Measurements from ENCODE around the gene PHF5A. TPM values are rescaled to one million over a fixed set of nuclear protein-coding genes. Genes with fewer than 3 reads are reported as not detected.

Gene PHF5A
- total and polyA plus RNA-seq, 3 donors from 2014 or later, result 33.7 to 42.8 (median 35.1) TPM

GRCh38 chr22:41513391-41513790 lies 44.9 kb upstream of the PHF5A start:
- Histone ChIP-seq H3K27me3 (no peaks in the 10 kb centered on the region), H3K4me1 (peaks cover 30% of the 10 kb centered on the region), H3K4me3 (no peak overlapping the region), H3K9me3 (no peaks in the 10 kb centered on the region), H3K27ac (peak overlapping the region in 1 of 2 donors; percentile 8), H3K36me3 (ENCODE audit: low read depth, missing control alignments) (no peaks in the 10 kb centered on the region)
- WGBS, 2 donors, result 53 to 69% methylated on average over 5 of the region's 5 CpGs
- DNase-seq, result no peak
- no peak for TF ChIP-seq POLR2A (IDR thresholded peaks at IDR 0.05)
- no peak for TF ChIP-seq CTCF (IDR thresholded peaks at IDR 0.05)
- intact Hi-C loops (cut with DNase I; ENCODE audit: low total_unique reads), result no loop called here

GRCh38 chr22:41512421-41513194 lies 44.1 kb upstream of the PHF5A start:
- no peak for TF ChIP-seq CTCF (IDR thresholded peaks at IDR 0.05)
- TF ChIP-seq POLR2A (IDR thresholded peaks at IDR 0.05), result no peak
- Histone ChIP-seq H3K4me1 (peaks cover 31% of the 10 kb centered on the region), H3K27ac (peak overlapping the region in 1 of 2 donors; percentile 41), H3K4me3 (no peak overlapping the region), H3K27me3 (no peaks in the 10 kb centered on the region), H3K9me3 (no peaks in the 10 kb centered on the region), H3K36me3 (ENCODE audit: low read depth, missing control alignments) (no peaks in the 10 kb centered on the region)
- WGBS, 2 donors, result 65 to 81% methylated on average over 11 to 17 of the region's 17 CpGs
- peak; percentile 59 for DNase-seq
- intact Hi-C loops (cut with DNase I; ENCODE audit: low total_unique reads), result no loop called here

GRCh38 chr22:41511521-41511968 lies 43.1 kb upstream of the PHF5A start:
- intact Hi-C loops (cut with DNase I; ENCODE audit: low total_unique reads), result no loop called here
- H3K4me1 ChIP-seq, result peaks cover 31% of the 10 kb centered on the region

GRCh38 chr22:41508770-41509170 lies 40.3 kb upstream of the PHF5A start:
- no peak overlapping the region for H3K4me3 ChIP-seq
- no peaks in the 10 kb centered on the region for H3K27me3 ChIP-seq
- H3K36me3 ChIP-seq (ENCODE audit: low read depth, missing control alignments), result no peaks in the 10 kb centered on the region
- intact Hi-C loops (cut with DNase I; ENCODE audit: low total_unique reads), result no loop called here
- 57 to 80% methylated on average over 1 to 12 of the region's 12 CpGs for WGBS, 2 donors
- H3K4me1 ChIP-seq, result peaks cover 31% of the 10 kb centered on the region
- DNase-seq, result no peak
- H3K27ac ChIP-seq, result peak overlapping the region in 1 of 2 donors; percentile 18
- TF ChIP-seq POLR2A (IDR thresholded peaks at IDR 0.05) (no peak), CTCF (IDR thresholded peaks at IDR 0.05) (peak in 1 of 3 experiments; percentile 17)
- H3K9me3 ChIP-seq, result no peaks in the 10 kb centered on the region

More at GRCh38 chr22:41511521-41511968, 43.1 kb upstream of the PHF5A start:
- no peak overlapping the region for H3K4me3 ChIP-seq
- peak overlapping the region in 1 of 2 donors; percentile 33 for H3K27ac ChIP-seq
- no peaks in the 10 kb centered on the region for H3K27me3 ChIP-seq
- no peaks in the 10 kb centered on the region for H3K9me3 ChIP-seq
- 79 to 86% methylated on average over 2 of the region's 2 CpGs for WGBS, 2 donors
- H3K36me3 ChIP-seq (ENCODE audit: low read depth, missing control alignments), result no peaks in the 10 kb centered on the region
- TF ChIP-seq POLR2A (IDR thresholded peaks at IDR 0.05) (no peak), CTCF (IDR thresholded peaks at IDR 0.05) (no peak)
- no peak for DNase-seq

Data from testis (tissue), 3 donors.